ENCODE results near the gene CHTOP. TPM values are rescaled to one million over a fixed set of nuclear protein-coding genes. Genes with fewer than 3 reads are reported as not detected.

The CHTOP gene
- total and polyA plus RNA-seq, 2 donors: 61.0 to 111 TPM

DNA sequence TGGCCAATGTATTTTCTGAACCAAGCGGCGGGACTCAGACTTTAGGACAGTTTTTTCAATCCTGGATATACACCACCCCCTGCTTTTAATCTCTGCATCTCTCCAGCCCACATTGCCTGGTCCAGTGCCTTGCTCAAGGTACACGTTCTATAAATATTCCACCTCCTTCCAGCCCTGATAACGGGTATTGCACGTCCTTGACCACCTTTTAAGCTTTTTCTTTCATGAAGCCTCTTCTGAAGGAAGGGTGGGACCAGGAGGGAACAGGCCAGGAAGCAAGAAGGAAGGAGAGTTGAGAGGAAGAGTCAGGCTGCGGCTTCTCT is 24.3 kb upstream of the CHTOP start:
- Histone ChIP-seq H3K4me3 (ENCODE audit: low read length in 2 of 2) (no peak overlapping the region), H3K27ac (ENCODE audit: low read depth in 1 of 2, low read length in 1 of 2) (peak overlapping the region in 1 of 2 donors; percentile 48), H3K27me3 (ENCODE audit: control insufficient read depth in 2 of 2, insufficient read depth in 1 of 2, low read length in 1 of 2) (no peaks in the 10 kb centered on the region), H3K36me3 (ENCODE audit: control insufficient read depth in 2 of 2, insufficient read depth in 2 of 2, low read length in 1 of 2) (no peaks in the 10 kb centered on the region), H3K9me3 (ENCODE audit: control insufficient read depth in 2 of 2, insufficient read depth in 1 of 2, low read length in 1 of 2) (no peaks in the 10 kb centered on the region), H3K4me1 (ENCODE audit: control insufficient read depth in 2 of 2, insufficient read depth in 2 of 2, low read length in 2 of 2) (no peaks in the 10 kb centered on the region)
- 75% methylated on average over 6 of the region's 6 CpGs for WGBS
- no peak for DNase-seq (ENCODE audit: low read depth in 6 of 9, low spot score in 9 of 9)

DNA sequence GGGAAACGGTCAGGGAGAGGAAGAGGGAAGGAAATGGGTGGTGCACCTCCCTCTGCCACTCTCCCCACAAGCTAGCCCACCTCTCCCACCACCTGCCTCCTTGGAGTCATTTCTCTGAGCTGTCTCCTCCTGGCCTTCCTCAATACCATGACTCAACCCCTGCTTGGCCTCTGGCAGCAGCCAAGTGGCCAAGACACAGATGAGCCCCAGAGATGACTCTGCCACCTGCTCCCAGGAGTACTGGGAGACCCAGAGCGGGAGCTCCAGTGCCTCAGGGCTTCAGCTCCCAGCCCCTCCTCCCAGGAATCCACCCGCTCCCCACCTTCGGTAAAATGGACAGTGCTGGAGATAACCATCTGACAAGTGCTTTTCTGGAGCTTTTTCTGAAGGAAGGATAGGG is 23.5 kb upstream of the CHTOP start:
- Histone ChIP-seq H3K36me3 (ENCODE audit: control insufficient read depth in 2 of 2, insufficient read depth in 2 of 2, low read length in 1 of 2) (no peaks in the 10 kb centered on the region), H3K4me1 (ENCODE audit: control insufficient read depth in 2 of 2, insufficient read depth in 2 of 2, low read length in 2 of 2) (no peaks in the 10 kb centered on the region), H3K27ac (ENCODE audit: low read depth in 1 of 2, low read length in 1 of 2) (no peak overlapping the region), H3K27me3 (ENCODE audit: control insufficient read depth in 2 of 2, insufficient read depth in 1 of 2, low read length in 1 of 2) (no peaks in the 10 kb centered on the region), H3K4me3 (ENCODE audit: low read length in 2 of 2) (no peak overlapping the region), H3K9me3 (ENCODE audit: control insufficient read depth in 2 of 2, insufficient read depth in 1 of 2, low read length in 1 of 2) (no peaks in the 10 kb centered on the region)
- WGBS: 49% methylated on average over 4 of the region's 4 CpGs
- no peak for DNase-seq (ENCODE audit: low read depth in 6 of 9, low spot score in 9 of 9)

DNA sequence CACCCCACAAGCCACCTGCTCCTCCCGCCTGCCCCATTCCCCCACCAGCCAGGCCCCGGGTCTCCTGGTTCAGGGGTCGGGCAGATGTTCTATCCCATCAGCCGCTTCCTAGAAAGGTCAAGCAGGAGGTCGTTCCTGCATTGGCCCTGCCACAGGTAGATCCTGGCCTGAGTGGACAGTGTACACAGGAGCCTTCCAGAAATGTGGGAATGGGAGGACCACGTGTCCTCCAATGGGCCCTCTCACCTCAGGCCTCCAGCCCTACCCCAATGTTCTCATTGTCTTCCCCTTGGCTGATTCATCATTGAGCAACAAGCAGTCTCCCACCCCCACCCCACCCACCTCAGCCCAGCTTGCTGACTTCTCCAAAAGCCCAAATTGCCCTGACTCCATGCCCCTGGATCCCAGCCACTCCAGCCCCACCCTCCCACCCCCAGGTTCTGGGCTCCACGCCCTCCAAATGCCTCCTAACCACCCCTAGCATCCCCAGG is 23.0 kb upstream of the CHTOP start:
- Histone ChIP-seq H3K4me3 (ENCODE audit: low read length in 2 of 2) (no peak overlapping the region), H3K27me3 (ENCODE audit: control insufficient read depth in 2 of 2, insufficient read depth in 1 of 2, low read length in 1 of 2) (no peaks in the 10 kb centered on the region), H3K9me3 (ENCODE audit: control insufficient read depth in 2 of 2, insufficient read depth in 1 of 2, low read length in 1 of 2) (no peaks in the 10 kb centered on the region), H3K27ac (ENCODE audit: low read depth in 1 of 2, low read length in 1 of 2) (no peak overlapping the region), H3K36me3 (ENCODE audit: control insufficient read depth in 2 of 2, insufficient read depth in 2 of 2, low read length in 1 of 2) (no peaks in the 10 kb centered on the region), H3K4me1 (ENCODE audit: control insufficient read depth in 2 of 2, insufficient read depth in 2 of 2, low read length in 2 of 2) (no peaks in the 10 kb centered on the region)
- no peak for DNase-seq (ENCODE audit: low read depth in 6 of 9, low spot score in 9 of 9)
- WGBS: 94% methylated on average over 7 of the region's 7 CpGs

DNA sequence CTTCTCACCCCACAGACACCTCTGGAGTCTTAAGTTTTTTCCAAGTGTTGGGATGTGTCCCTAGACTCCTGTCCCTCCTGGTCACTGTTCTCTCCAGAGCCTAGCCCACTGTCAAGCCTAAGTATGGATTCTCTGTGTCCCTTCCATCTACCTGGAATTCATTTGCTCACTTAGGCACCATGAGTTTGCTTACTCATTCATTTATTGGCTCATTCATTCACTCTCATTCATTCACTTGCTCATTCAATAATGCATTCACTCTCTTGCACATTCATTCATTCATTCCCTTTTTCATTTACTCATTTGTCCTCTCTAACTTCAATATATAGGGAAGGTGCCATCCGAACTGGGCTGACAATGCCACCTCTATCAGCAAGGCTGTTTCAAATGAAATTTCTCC is 22.5 kb upstream of the CHTOP start:
- 98% methylated on average over 1 of the region's 1 CpG for WGBS

DNA sequence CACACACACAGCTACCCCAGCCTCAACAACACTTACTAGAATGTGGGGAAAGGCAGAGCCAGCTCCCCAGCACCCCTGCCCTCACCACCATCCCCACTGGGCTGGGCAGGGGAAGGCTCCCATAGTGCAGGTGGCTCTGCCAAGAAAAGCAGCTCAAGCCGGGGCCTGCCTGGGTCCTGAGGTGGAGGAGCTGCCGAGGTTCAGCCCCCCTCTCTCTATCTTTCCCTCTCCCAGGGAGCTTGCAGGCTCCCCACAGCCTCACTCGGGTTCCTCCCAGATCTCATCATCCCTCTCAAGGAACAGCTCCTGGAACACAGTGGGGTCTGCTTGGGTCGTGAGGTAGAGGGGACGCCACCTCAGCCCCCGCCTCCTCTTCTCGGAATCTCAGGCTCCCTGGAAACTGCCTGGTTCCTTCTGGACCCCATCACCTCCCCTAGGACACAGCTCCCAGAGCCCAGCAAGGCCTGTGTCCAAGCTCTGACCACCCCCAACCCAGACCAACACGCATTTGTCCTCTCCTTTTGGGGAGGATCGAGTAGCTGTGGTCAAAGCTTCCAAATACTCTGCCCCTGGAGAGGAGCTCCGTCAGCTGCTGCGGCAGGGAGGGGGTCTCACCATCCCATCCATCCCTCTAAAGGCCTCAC is 21.6 kb upstream of the CHTOP start:
- Histone ChIP-seq H3K27ac (ENCODE audit: low read depth in 1 of 2, low read length in 1 of 2) (peak overlapping the region; percentile 32 to 68), H3K9me3 (ENCODE audit: control insufficient read depth in 2 of 2, insufficient read depth in 1 of 2, low read length in 1 of 2) (no peaks in the 10 kb centered on the region), H3K27me3 (ENCODE audit: control insufficient read depth in 2 of 2, insufficient read depth in 1 of 2, low read length in 1 of 2) (no peaks in the 10 kb centered on the region), H3K4me1 (ENCODE audit: control insufficient read depth in 2 of 2, insufficient read depth in 2 of 2, low read length in 2 of 2) (peaks cover 0 to 9% of the 10 kb centered on the region in 2 donors), H3K36me3 (ENCODE audit: control insufficient read depth in 2 of 2, insufficient read depth in 2 of 2, low read length in 1 of 2) (no peaks in the 10 kb centered on the region), H3K4me3 (ENCODE audit: low read length in 2 of 2) (peak overlapping the region; percentile 13 to 29)
- 91% methylated on average over 11 of the region's 11 CpGs for WGBS
- DNase-seq (ENCODE audit: low read depth in 6 of 9, low spot score in 9 of 9): no peak

More for the DNA sequence above, 22.5 kb upstream of the CHTOP start:
- no peaks in the 10 kb centered on the region for H3K36me3 ChIP-seq (ENCODE audit: control insufficient read depth in 2 of 2, insufficient read depth in 2 of 2, low read length in 1 of 2)
- no peak for DNase-seq (ENCODE audit: low read depth in 6 of 9, low spot score in 9 of 9)
- H3K4me3 ChIP-seq (ENCODE audit: low read length in 2 of 2): no peak overlapping the region
- no peaks in the 10 kb centered on the region for H3K27me3 ChIP-seq (ENCODE audit: control insufficient read depth in 2 of 2, insufficient read depth in 1 of 2, low read length in 1 of 2)
- no peaks in the 10 kb centered on the region for H3K9me3 ChIP-seq (ENCODE audit: control insufficient read depth in 2 of 2, insufficient read depth in 1 of 2, low read length in 1 of 2)
- H3K27ac ChIP-seq (ENCODE audit: low read depth in 1 of 2, low read length in 1 of 2): no peak overlapping the region
- peaks cover 0 to under 1% of the 10 kb centered on the region in 2 donors for H3K4me1 ChIP-seq (ENCODE audit: control insufficient read depth in 2 of 2, insufficient read depth in 2 of 2, low read length in 2 of 2)

DNA sequence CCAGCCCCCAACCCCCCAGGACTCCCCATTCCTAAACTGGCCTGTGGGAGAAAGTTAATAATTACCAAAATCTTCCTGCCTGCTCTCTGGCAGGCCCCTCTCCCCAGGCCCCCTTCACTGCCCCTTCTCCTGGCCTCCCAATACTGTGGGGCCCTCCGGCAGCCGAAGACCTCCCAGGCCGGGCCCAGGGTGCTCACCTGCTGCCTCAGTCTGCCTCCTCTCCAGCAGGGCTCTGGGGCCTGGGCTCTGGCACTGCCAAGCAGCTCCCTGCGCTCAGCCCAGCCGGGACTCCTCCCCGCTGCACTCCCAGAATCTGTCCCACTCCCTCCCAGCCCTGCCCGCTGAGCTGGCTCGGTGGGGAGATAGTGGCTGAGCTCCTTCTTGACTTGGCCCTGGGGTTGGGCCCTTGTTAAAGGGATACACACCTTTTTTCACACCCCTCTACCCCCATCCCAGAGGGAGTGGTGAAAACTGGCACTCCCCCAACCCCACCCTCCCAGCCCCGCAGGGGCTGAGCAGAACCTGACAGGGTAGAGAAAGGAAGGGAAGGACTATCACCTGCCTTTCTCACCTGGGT is 21.0 kb upstream of the CHTOP start, which contains the start of gene S100A16:
S100A16 (minus strand) TSS at position 383 of the 577 bp plus-strand sequence. CDS start 4,986 bp downstream, outside the sequence.
- Histone ChIP-seq H3K27ac (ENCODE audit: low read depth in 1 of 2, low read length in 1 of 2) (peak within 1 kb of the TSS; percentile 32 to 68), H3K9me3 (ENCODE audit: control insufficient read depth in 2 of 2, insufficient read depth in 1 of 2, low read length in 1 of 2) (no peaks in the 10 kb centered on the region), H3K36me3 (ENCODE audit: control insufficient read depth in 2 of 2, insufficient read depth in 2 of 2, low read length in 1 of 2) (no peaks in the 10 kb centered on the region), H3K4me1 (ENCODE audit: control insufficient read depth in 2 of 2, insufficient read depth in 2 of 2, low read length in 2 of 2) (peaks cover 0 to 15% of the 10 kb centered on the region in 2 donors), H3K4me3 (ENCODE audit: low read length in 2 of 2) (peak within 1 kb of the TSS; percentile 13 to 29), H3K27me3 (ENCODE audit: control insufficient read depth in 2 of 2, insufficient read depth in 1 of 2, low read length in 1 of 2) (no peaks in the 10 kb centered on the region)
- DNase-seq (ENCODE audit: low read depth in 6 of 9, low spot score in 9 of 9): no peak
- WGBS: 91% methylated on average over 9 of the region's 9 CpGs

DNA sequence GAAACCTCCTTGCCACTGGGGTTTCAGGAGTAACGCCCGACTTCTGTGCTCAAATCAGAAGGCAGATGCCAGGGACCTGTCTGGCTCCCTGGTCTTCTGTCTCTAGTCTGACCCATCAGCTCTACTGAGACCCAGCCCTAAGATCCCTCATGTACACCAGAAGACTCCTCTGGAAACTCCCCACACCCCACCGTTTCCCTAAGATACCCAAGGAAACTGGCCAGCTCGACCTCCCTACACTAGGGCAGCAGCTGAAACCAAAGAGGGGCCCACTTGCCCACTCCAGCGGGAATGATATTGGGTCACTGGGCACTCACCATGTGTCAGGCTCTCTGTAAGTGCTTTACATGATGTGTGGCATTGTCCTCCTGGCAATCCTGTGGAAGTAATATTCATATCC is 20.5 kb upstream of the CHTOP start:
- Histone ChIP-seq H3K4me1 (ENCODE audit: control insufficient read depth in 2 of 2, insufficient read depth in 2 of 2, low read length in 2 of 2) (peaks cover 0 to 20% of the 10 kb centered on the region in 2 donors), H3K27me3 (ENCODE audit: control insufficient read depth in 2 of 2, insufficient read depth in 1 of 2, low read length in 1 of 2) (no peaks in the 10 kb centered on the region), H3K9me3 (ENCODE audit: control insufficient read depth in 2 of 2, insufficient read depth in 1 of 2, low read length in 1 of 2) (no peaks in the 10 kb centered on the region), H3K4me3 (ENCODE audit: low read length in 2 of 2) (no peak overlapping the region), H3K27ac (ENCODE audit: low read depth in 1 of 2, low read length in 1 of 2) (peak overlapping the region in 1 of 2 donors; percentile 33), H3K36me3 (ENCODE audit: control insufficient read depth in 2 of 2, insufficient read depth in 2 of 2, low read length in 1 of 2) (no peaks in the 10 kb centered on the region)
- 93% methylated on average over 5 of the region's 5 CpGs for WGBS
- DNase-seq (ENCODE audit: low read depth in 6 of 9, low spot score in 9 of 9): no peak

DNA sequence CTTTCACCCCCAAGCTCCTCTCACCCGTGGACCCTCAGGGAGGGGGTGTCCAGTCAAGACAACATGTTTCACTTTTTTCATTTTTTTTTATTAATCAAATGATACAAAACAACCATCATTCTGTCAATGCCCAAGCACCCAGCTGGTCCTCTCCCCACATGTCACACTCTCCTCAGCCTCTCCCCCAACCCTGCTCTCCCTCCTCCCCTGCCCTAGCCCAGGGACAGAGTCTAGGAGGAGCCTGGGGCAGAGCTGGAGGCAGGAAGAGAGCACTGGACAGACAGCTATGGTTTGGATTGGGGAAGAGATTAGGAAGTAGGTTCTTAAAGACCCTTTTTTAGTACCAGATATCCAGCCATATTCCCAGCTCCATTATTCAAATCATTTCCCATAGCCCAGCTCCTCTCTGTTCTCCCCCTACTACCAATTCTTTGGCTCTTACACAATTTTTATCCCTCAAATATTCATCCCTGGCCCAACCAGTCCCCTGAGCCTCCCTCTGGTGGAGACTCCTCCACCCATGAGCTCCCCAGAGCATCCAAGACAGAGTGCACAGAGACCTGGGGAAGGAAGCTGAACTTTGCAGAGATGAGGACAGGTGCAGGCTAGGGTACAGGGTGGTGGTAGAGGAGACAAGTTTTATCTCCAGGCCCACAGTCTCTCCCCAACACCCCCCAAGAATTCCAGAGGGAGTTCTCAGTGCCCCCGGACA is 19.5 kb upstream of the CHTOP start:
- WGBS: 98% methylated on average over 2 of the region's 2 CpGs
- Histone ChIP-seq H3K4me3 (ENCODE audit: low read length in 2 of 2) (peak overlapping the region in 1 of 2 donors; percentile 19), H3K27me3 (ENCODE audit: control insufficient read depth in 2 of 2, insufficient read depth in 1 of 2, low read length in 1 of 2) (no peaks in the 10 kb centered on the region), H3K36me3 (ENCODE audit: control insufficient read depth in 2 of 2, insufficient read depth in 2 of 2, low read length in 1 of 2) (no peaks in the 10 kb centered on the region), H3K9me3 (ENCODE audit: control insufficient read depth in 2 of 2, insufficient read depth in 1 of 2, low read length in 1 of 2) (no peaks in the 10 kb centered on the region), H3K27ac (ENCODE audit: low read depth in 1 of 2, low read length in 1 of 2) (no peak overlapping the region), H3K4me1 (ENCODE audit: control insufficient read depth in 2 of 2, insufficient read depth in 2 of 2, low read length in 2 of 2) (peaks cover 0 to 20% of the 10 kb centered on the region in 2 donors)
- DNase-seq (ENCODE audit: low read depth in 6 of 9, low spot score in 9 of 9): no peak

DNA sequence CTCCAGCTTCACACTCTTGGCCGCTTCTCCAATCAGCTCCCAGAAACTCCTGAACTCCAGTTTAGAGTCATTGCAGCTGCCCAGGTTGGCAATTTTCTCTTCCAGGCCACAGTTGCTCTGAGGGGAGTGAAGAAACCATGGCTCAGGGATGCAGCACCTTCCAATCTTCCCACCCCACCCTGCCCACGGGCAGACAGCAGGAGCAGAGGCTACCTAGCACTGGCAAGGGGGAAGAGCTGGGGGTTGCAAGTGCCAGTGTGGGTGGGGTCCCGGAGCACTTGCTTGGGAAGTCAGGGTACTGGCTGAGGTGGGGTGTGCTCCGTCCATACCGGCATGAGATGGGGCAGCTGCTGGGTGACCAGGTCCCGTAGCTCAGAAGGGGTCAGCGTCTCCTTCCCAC is 19.0 kb upstream of the CHTOP start:
- Histone ChIP-seq H3K27ac (ENCODE audit: low read depth in 1 of 2, low read length in 1 of 2) (no peak overlapping the region), H3K4me1 (ENCODE audit: control insufficient read depth in 2 of 2, insufficient read depth in 2 of 2, low read length in 2 of 2) (peaks cover 0 to 20% of the 10 kb centered on the region in 2 donors)

More for the DNA sequence above, 19.0 kb upstream of the CHTOP start:
- no peak for DNase-seq (ENCODE audit: low read depth in 6 of 9, low spot score in 9 of 9)
- Histone ChIP-seq H3K27me3 (ENCODE audit: control insufficient read depth in 2 of 2, insufficient read depth in 1 of 2, low read length in 1 of 2) (no peaks in the 10 kb centered on the region), H3K36me3 (ENCODE audit: control insufficient read depth in 2 of 2, insufficient read depth in 2 of 2, low read length in 1 of 2) (no peaks in the 10 kb centered on the region), H3K9me3 (ENCODE audit: control insufficient read depth in 2 of 2, insufficient read depth in 1 of 2, low read length in 1 of 2) (no peaks in the 10 kb centered on the region), H3K4me3 (ENCODE audit: low read length in 2 of 2) (peak overlapping the region in 1 of 2 donors; percentile 19)
- WGBS: 96% methylated on average over 7 of the region's 7 CpGs

Measured in thymus (tissue), 11 donors.